Astrocyte of the cerebellum (primary cell): Measurements from ENCODE around the gene TUSC2.
"Not testable (repeated sequence)": the region's sequence is repeated elsewhere in the genome, so short reads cannot be mapped to it uniquely, and the experiment has no call there.

Experiments used
- DNase-seq: peaks from one replicate; pipeline ENCODE4 v3.0.0-alpha.2; 2011; ENCODE audit warnings: low read depth
- H3K4me3 ChIP-seq: 2 replicates; pipeline ENCODE4 v1.5.1; 2011; ENCODE audit warnings: mild to moderate bottlenecking, low read depth, low read length, moderate library complexity
- in situ Hi-C: cut with HindIII; loops from 2 replicates; pipeline ENCODE4 v1.10.0; 2017; ENCODE audit warnings: low sequenced_read_pairs
- TF ChIP-seq, protein P1 (sequence below): IDR thresholded peaks from 2 replicates; pipeline ENCODE4 v1.5.1; 2012; ENCODE audit warnings: low read length, low read depth, moderate library complexity, mild to moderate bottlenecking; ENCODE audit errors: missing control alignments

Gene TUSC2

GRCh38 chr3:50318615-50319014, 9.4 kb downstream of the TUSC2 start:
- in situ Hi-C loops: no loop called here
- DNase-seq: no peak

GRCh38 chr3:50318163-50318562, 9.9 kb downstream of the TUSC2 start:
- H3K4me3 ChIP-seq: no peak overlapping the region
- DNase-seq: no peak
- in situ Hi-C loops: no loop called here
- TF ChIP-seq, protein P1, sequence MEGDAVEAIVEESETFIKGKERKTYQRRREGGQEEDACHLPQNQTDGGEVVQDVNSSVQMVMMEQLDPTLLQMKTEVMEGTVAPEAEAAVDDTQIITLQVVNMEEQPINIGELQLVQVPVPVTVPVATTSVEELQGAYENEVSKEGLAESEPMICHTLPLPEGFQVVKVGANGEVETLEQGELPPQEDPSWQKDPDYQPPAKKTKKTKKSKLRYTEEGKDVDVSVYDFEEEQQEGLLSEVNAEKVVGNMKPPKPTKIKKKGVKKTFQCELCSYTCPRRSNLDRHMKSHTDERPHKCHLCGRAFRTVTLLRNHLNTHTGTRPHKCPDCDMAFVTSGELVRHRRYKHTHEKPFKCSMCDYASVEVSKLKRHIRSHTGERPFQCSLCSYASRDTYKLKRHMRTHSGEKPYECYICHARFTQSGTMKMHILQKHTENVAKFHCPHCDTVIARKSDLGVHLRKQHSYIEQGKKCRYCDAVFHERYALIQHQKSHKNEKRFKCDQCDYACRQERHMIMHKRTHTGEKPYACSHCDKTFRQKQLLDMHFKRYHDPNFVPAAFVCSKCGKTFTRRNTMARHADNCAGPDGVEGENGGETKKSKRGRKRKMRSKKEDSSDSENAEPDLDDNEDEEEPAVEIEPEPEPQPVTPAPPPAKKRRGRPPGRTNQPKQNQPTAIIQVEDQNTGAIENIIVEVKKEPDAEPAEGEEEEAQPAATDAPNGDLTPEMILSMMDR: no peak

More at GRCh38 chr3:50318615-50319014, 9.4 kb downstream of the TUSC2 start:
- no peak overlapping the region for H3K4me3 ChIP-seq
- TF ChIP-seq, protein P1: no peak

GRCh38 chr3:50317300-50317699, 10.7 kb downstream of the TUSC2 start:
- H3K4me3 ChIP-seq: no peak overlapping the region
- DNase-seq: no peak
- TF ChIP-seq, protein P1: no peak
- in situ Hi-C loops: no loop called here

DNA sequence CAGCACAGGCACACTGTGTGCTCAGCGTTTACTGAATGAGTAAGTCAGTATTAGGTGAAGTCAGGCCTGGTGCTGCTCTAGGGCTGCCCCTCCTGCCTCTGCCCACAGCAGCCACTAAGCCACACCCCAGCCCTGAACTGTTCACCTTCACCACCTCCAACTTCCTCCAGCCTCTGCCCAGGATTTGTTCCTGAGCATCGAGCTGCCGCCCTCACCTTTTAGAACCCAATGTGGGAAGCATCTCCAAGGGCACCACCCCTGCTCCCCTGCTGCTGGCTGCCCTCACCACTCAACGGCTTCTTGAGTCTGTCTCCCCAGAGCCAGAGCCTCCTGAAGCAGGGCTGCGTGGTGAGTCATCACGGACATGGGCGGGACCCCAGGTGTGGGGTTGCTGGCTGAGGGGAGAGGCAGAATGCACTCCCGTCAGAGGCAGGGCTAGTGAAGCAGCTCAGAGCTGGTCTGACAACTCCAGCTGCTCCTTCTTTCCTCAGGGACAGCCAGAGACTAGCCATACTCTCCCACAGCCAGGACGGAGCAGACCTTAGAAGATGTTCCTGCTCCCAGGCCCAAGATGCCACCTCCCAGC, 11.3 kb downstream of the TUSC2 start:
- DNase-seq: no peak
- H3K4me3 ChIP-seq: no peak overlapping the region
- in situ Hi-C loops: no loop called here
- TF ChIP-seq, protein P1: no peak

- TF ChIP-seq, protein P1: no peak
- in situ Hi-C loops: no loop called here
- H3K4me3 ChIP-seq: no peak overlapping the region
- DNase-seq: no peak
These were observed 13.2 kb downstream of the TUSC2 start for GRCh38 chr3:50314816-50315215.

- in situ Hi-C loops: no loop called here
- no peak for DNase-seq
- TF ChIP-seq, protein P1: no peak
- no peak overlapping the region for H3K4me3 ChIP-seq
These were observed 13.7 kb downstream of the TUSC2 start for GRCh38 chr3:50314342-50314741.

- DNase-seq, H3K4me3 ChIP-seq, in situ Hi-C loops: not testable (repeated sequence)
These were observed 16.0 kb downstream of the TUSC2 start for GRCh38 chr3:50312041-50312440.
